SIG-M5 treated with dmso at 0.1 percent for 504 hours (cell line): ENCODE data around the gene RPL35A.
"Not testable (repeated sequence)": the region's sequence is repeated elsewhere in the genome, so short reads cannot be mapped to it uniquely, and the experiment has no call there.

ENCODE experiments used
- DNase-seq: peaks from one replicate; lab custom pipeline; 2025; ENCODE audit not compliant: unreplicated experiment; lab: John Stamatoyannopoulos, UW

The RPL35A gene

DNA sequence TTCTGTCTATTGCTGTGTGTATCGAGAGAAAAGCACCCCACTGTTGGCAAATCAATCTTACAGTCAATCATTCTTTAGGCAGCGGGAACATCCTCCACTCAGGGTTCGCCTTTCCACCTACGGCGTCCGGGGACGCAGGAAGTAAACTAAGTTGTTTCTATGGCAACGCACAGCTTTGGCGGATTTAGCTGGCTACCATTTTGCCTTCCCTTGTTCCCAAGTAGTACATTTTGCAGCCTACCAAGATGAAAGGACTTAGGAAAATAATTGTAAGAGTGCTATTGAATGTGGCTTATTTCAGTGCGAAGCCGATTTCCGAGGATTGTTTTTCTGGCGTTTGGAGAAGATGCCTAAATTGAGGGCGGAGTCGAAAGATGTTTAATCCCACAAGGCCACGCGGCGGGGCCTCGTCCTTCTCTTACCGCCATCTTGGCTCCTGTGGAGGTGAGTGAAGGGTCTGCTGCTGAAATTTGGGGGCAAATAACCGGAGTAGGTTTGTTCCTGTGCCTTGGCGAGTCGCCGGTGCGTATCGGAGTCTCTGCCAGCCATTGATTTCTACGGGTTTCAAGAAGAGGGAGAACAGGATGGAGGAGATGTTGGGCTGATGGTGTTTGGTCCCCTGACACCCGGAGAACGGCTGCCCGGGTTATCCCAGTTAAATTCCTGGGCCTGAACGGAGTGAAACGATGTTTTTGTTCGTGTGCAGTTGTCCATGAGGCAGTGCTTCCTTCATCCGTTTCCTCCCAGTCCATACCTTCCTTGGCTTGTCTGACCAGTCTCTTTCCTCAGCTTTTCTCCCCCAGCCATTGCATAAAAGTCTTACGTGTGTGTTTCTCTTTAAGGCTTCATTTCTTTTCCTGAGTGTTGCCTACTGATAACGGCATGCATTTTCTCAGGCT, at the start of gene RPL35A:
RPL35A (plus strand) TSS at position 413 of the 899 bp plus-strand sequence. CDS start 778 bp downstream, outside the sequence.
- peak; percentile 99 for DNase-seq

GRCh38 chr3:197901626-197902025, 48.4 kb upstream of the RPL35A start:
- DNase-seq, result no peak

DNA sequence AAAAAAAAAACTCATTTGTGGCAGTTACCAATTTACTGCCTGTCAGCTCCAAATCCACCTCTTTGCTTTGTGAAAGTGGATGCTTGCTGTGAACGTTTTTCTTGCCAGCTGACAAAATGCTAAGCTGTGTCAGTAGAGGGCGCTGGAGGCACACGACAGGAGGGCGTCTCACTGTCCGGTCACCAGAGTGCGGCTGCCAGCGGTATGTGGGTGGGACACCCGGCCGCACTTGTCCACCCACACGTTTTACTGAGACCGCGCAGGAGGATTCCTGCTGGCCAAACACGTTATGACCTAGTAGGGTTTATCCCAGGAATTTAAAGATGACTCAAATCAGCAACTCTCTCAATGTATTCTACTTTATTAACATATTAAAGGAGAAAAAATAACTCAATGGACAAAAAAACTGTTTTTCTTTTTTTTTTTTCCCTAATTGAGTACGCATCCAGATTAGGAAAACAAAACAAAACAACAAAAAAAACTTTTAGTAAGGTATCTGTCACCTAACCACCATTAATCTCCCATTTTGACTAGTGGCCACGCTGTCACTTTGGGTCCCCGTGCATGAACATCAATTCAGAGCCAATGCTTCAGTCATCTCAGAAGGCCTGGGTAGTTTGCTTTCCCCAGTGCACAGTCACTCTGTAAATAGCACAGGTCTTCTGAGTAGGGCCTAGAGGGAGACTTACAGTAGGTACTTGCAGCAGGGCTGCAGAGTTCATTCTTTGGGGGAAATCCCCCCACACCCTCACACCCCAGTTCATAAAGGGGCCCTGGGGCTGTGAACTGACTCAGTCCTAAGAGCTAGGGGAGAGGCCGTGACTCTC, 43.8 kb upstream of the RPL35A start:
- peak; percentile 77 for DNase-seq

- no peak for DNase-seq
These were observed 43.2 kb upstream of the RPL35A start for GRCh38 chr3:197906850-197907187.

GRCh38 chr3:197907196-197907595, 42.8 kb upstream of the RPL35A start:
- no peak for DNase-seq

GRCh38 chr3:197908550-197908949, 41.4 kb upstream of the RPL35A start:
- DNase-seq, result not testable (repeated sequence)

DNA sequence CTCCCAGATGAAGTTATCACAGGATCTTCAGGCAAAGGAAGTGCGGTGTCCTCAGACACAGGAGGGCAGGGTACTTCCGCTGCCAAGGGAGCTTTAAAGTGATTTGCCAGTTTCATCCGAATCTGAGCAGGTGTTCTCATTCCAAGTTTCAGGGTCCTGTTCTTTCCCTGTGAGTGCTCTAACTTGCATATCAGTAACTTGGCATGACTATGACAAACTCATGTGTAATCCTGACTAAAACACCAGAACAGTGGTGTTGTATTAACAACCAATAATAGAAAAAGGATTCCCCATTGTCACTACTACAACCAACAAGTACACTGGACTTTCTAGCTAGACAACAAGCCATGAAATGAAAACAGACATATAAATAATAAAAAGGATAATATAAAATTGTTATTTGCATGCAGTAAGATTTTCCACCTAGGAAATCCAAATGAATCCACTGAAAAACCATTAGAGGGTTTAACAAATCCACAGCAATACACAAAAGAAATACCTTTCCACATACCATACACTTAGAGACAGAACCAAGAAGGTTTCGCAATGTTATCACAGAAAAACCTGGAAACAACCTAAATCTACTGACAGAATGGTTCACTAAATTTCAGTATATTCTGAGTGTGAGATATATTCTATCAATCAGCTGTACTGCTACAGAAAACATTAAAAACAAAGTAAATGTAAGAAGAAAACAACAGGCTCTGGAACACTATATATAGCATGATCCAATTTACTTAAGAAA, 40.9 kb upstream of the RPL35A start:
- DNase-seq, result no peak

DNA sequence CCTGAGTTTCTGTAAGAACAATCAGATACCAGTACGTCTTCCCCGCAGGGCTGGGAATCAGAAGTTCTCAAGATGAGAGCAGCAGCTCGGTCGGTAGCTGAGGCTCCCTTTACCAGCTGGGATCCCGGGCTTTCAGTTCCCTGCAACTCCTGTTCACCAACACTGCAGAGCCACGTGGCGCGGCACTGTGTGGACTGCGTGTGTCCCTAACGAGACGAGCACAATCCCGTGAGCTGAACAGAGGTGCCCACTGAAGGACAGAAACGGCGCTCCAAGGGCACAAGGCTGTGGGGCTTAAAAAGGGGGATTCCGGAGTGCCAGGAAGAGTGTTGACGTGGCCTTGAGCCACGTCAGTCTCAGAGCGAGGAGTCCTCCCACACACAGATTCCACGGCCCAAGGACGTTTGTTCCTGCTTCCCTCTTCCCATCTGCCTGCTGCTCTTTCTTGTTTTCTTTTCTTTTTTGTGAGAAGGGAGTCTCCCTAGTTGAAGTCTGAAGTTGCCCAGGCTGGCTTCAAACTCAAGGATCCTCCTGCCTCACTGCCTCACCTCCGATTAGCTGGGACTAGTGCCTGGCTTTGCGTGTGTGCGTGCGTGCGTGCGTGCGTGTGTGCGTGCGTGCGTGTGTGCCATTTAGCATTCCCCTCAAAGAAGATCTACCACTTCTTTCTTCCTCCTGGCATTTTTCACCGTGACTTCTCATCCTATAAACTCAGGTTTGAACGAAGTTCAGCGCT, 37.1 kb upstream of the RPL35A start:
- DNase-seq, result no peak

- DNase-seq, result no peak
These were observed 36.2 kb upstream of the RPL35A start for GRCh38 chr3:197913641-197914380.

DNA sequence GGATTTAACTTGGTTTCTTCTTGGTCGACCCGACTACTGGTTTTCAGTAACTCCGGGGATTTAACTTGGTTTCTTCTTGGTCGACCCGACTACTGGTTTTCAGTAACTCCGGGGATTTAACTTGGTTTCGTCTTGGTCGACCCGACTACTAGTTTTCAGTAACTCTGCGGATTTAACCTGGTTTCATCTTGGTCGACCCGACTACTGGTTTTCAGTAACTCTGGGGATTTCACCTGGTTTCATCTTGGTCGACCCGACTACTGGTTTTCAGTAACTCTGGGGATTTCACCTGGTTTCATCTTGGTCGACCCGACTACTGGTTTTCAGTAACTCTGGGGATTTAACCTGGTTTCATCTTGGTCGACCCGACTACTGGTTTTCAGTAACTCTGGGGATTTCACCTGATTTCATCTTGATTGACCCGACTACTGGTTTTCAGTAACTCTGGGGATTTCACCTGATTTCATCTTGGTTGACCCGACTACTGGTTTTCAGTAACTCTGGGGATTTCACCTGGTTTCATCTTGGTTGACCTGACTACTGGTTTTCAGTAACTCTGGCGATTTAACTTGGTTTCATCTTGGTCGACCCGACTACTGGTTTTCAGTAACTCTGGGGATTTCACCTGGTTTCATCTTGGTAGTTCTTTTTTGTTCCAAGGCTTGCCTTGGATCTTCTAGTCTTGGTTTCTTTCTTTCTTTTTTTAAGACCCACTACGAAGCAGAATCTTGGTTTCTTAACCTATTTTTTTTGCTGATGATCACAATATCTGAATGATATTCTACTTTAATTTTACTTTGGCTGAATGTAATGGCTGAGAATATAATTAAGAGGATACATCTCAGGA, 28.3 kb upstream of the RPL35A start:
- DNase-seq, result not testable (repeated sequence)

- DNase-seq, result peak; percentile 5
These were observed 23.6 kb upstream of the RPL35A start for GRCh38 chr3:197926418-197926817.

- DNase-seq, result not testable (repeated sequence)
These were observed 22.4 kb upstream of the RPL35A start for GRCh38 chr3:197927578-197927977.

DNA sequence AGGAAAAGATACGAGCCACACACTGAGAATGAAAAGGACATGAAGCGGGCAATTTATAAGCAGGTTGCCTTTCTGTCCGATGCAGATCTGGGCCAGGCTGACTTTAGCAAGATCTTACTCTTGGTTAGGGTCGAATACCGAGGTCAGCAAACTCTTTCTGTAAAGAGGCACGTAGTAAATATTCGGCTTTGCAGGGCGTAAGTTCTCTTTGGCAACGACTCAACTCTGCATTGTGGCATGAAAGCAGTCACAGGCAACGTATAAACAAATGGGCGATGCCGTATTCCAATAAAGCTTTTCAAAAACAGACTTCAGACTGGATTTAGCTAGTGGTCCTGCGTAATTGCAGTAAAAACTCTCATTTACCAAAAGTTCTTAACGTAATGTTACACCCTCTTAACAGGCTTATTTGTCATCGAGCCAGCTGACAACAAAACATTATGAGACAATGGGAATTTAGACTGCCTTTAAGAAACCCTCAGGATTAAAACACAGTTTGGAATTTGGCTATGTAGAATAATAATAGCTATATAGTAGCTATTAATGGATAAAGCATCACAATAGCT, 13.1 kb upstream of the RPL35A start:
- DNase-seq, result no peak

- no peak for DNase-seq
These were observed 9.1 kb upstream of the RPL35A start for GRCh38 chr3:197940745-197941384.

DNA sequence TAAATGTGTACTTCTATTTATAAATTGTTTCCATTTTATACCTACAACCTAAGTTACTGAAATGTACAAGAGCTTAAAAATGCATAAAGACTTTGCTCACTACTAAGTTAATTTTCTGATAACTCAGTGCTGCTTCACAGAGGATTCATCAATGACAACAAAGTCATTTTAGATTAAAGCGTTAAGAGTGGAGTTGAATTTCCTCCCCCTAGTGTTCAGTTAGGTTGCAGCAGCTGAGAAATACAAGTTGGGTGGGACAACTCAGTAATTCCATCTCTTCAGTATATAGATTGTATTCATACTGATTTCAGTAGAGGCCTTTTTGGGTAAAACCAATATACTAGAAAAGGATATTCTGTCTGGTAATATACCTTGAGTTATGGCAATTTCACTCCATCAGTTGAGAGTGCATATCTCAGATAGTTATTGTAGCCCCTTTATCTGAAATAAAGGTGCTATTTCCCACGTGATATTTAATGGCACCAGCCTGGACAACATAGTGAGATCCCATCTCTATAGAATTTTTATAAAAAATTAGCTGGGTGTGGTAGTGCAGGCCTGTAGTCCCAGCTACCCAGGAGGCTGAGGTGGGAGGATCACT, 6.9 kb upstream of the RPL35A start:
- DNase-seq, result peak; percentile 66

DNA sequence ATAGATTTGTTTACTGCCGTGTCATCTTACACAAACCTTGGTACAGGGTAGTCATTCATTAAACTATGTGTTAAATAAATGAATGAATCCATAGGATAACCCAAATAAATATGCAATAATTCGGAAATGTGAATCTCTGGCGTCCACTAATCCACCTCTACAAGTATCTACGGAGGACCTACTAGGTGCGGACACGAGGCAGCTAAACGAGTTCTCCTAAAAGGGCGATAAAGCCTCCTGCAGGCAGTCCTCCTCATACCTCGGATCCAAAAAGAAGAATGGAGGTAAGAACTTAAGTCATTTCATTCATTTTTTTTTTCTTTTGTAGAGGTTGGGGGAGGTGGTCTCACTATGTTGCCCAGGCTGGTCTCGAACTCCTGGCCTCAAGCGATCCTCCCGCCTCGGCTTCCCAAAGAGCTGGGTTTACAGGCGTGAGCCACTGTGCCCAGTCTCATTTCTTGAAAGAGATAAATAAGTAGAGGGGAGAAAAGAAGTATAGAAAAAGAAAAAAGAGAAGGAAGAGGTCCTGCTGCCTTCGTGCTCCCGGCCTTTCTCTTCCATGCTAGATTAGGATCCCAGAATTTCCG, 706 bp upstream of the RPL35A start:
- no peak for DNase-seq

GRCh38 chr3:197950677-197951061, 679 bp downstream of the RPL35A start:
- DNase-seq, result no peak
